ENCODE data around the gene HCN3. TPM values are rescaled to one million over a fixed set of nuclear protein-coding genes. Genes with fewer than 3 reads are reported as not detected.

The HCN3 gene
- total RNA-seq, 1 donor from 2014 or later = 1.9 TPM

GRCh38 chr1:155325603-155325893, 48.3 kb downstream of the HCN3 start:
- H3K27ac Mint-ChIP-seq = no peak overlapping the region
- no peaks in the 10 kb centered on the region for H3K9me3 Mint-ChIP-seq
- peak overlapping the region; percentile 82 for H3K4me3 ChIP-seq
- TF ChIP-seq, protein P1, sequence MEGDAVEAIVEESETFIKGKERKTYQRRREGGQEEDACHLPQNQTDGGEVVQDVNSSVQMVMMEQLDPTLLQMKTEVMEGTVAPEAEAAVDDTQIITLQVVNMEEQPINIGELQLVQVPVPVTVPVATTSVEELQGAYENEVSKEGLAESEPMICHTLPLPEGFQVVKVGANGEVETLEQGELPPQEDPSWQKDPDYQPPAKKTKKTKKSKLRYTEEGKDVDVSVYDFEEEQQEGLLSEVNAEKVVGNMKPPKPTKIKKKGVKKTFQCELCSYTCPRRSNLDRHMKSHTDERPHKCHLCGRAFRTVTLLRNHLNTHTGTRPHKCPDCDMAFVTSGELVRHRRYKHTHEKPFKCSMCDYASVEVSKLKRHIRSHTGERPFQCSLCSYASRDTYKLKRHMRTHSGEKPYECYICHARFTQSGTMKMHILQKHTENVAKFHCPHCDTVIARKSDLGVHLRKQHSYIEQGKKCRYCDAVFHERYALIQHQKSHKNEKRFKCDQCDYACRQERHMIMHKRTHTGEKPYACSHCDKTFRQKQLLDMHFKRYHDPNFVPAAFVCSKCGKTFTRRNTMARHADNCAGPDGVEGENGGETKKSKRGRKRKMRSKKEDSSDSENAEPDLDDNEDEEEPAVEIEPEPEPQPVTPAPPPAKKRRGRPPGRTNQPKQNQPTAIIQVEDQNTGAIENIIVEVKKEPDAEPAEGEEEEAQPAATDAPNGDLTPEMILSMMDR (IDR thresholded peaks at IDR 0.05) = no peak
- no peak for TF ChIP-seq EZH2 (IDR thresholded peaks at IDR 0.05)
- TF ChIP-seq EZH2phosphoT487 (IDR thresholded peaks at IDR 0.05) = no peak
- H2AFZ ChIP-seq (replicated peaks) = no peak overlapping the region
- peaks cover 24% of the 10 kb centered on the region for H3K79me2 ChIP-seq (ENCODE audit: low read depth)
- H3K36me3 Mint-ChIP-seq = peaks cover 8% of the 10 kb centered on the region
- DNase-seq (ENCODE audit: low spot score) = no peak
- H3K36me3 ChIP-seq = no peaks in the 10 kb centered on the region
- H3K4me1 Mint-ChIP-seq = peaks cover 27% of the 10 kb centered on the region
- H3K4me2 ChIP-seq = peak overlapping the region; percentile 87
- no peaks in the 10 kb centered on the region for H3K9me3 ChIP-seq (ENCODE audit: low read depth)
- no peak overlapping the region for H3K27ac ChIP-seq
- H3K27me3 ChIP-seq = no peaks in the 10 kb centered on the region
- peaks cover 44% of the 10 kb centered on the region for H3F3A ChIP-seq (ENCODE audit: low read depth)
- peak overlapping the region; percentile 91 for H3K4me3 Mint-ChIP-seq
- peaks cover 16% of the 10 kb centered on the region for H3K4me1 ChIP-seq
- peaks cover 33% of the 10 kb centered on the region for H4K20me1 ChIP-seq (ENCODE audit: low read depth)
- H3K9ac ChIP-seq = no peak overlapping the region
- H3K27me3 Mint-ChIP-seq (ENCODE audit: insufficient read depth, low read depth) = peaks cover 3% of the 10 kb centered on the region

GRCh38 chr1:155326020-155326526, 48.8 kb downstream of the HCN3 start:
- Mint-ChIP-seq H3K27ac (no peak overlapping the region), H3K27me3 (ENCODE audit: insufficient read depth, low read depth) (peaks cover 6% of the 10 kb centered on the region)
- no peak overlapping the region for H3K4me3 ChIP-seq

GRCh38 chr1:155326631-155327037, 49.4 kb downstream of the HCN3 start:
- Histone ChIP-seq H3K36me3 (no peaks in the 10 kb centered on the region), H3F3A (ENCODE audit: low read depth) (peaks cover 37% of the 10 kb centered on the region), H3K4me2 (no peak overlapping the region), H3K9ac (no peak overlapping the region), H4K20me1 (ENCODE audit: low read depth) (peaks cover 26% of the 10 kb centered on the region), H3K27ac (no peak overlapping the region), H2AFZ (replicated peaks) (no peak overlapping the region), H3K9me3 (ENCODE audit: low read depth) (no peaks in the 10 kb centered on the region), H3K79me2 (ENCODE audit: low read depth) (peaks cover 22% of the 10 kb centered on the region), H3K4me3 (no peak overlapping the region), H3K27me3 (no peaks in the 10 kb centered on the region), H3K4me1 (peaks cover 9% of the 10 kb centered on the region)
- TF ChIP-seq, protein P1 (IDR thresholded peaks at IDR 0.05) = no peak
- TF ChIP-seq EZH2phosphoT487 (IDR thresholded peaks at IDR 0.05) (no peak), EZH2 (IDR thresholded peaks at IDR 0.05) (no peak)
- Mint-ChIP-seq H3K4me1 (peaks cover 18% of the 10 kb centered on the region), H3K4me3 (no peak overlapping the region), H3K27ac (no peak overlapping the region), H3K36me3 (peaks cover 16% of the 10 kb centered on the region), H3K27me3 (ENCODE audit: insufficient read depth, low read depth) (peaks cover 6% of the 10 kb centered on the region), H3K9me3 (no peaks in the 10 kb centered on the region)
- no peak for DNase-seq (ENCODE audit: low spot score)

More at GRCh38 chr1:155326020-155326526, 48.8 kb downstream of the HCN3 start:
- peak overlapping the region; percentile 87 for H3K4me2 ChIP-seq
- H3K36me3 ChIP-seq = no peaks in the 10 kb centered on the region
- peak overlapping the region; percentile 91 for H3K4me3 Mint-ChIP-seq
- peaks cover 38% of the 10 kb centered on the region for H3F3A ChIP-seq (ENCODE audit: low read depth)
- TF ChIP-seq, protein P1 (IDR thresholded peaks at IDR 0.05) = no peak
- TF ChIP-seq EZH2 (IDR thresholded peaks at IDR 0.05) (no peak), EZH2phosphoT487 (IDR thresholded peaks at IDR 0.05) (no peak)
- H3K4me1 Mint-ChIP-seq = peaks cover 23% of the 10 kb centered on the region
- H2AFZ ChIP-seq (replicated peaks) = no peak overlapping the region
- peaks cover 32% of the 10 kb centered on the region for H4K20me1 ChIP-seq (ENCODE audit: low read depth)
- peaks cover 14% of the 10 kb centered on the region for H3K4me1 ChIP-seq
- peaks cover 13% of the 10 kb centered on the region for H3K36me3 Mint-ChIP-seq
- no peaks in the 10 kb centered on the region for H3K9me3 Mint-ChIP-seq
- DNase-seq (ENCODE audit: low spot score) = no peak
- H3K27ac ChIP-seq = no peak overlapping the region
- H3K27me3 ChIP-seq = no peaks in the 10 kb centered on the region
- peaks cover 24% of the 10 kb centered on the region for H3K79me2 ChIP-seq (ENCODE audit: low read depth)
- H3K9me3 ChIP-seq (ENCODE audit: low read depth) = no peaks in the 10 kb centered on the region
- H3K9ac ChIP-seq = no peak overlapping the region
